ENCODE results near the gene PRDM16.

GRCh38 chr1:3293563-3294080 lies 224.6 kb downstream of the PRDM16 start:
- no peak for TF ChIP-seq PATZ1 (CRISPR knock-in tag; IDR thresholded peaks at IDR 0.05; ENCODE audit: borderline replicate concordance)
- TF ChIP-seq, protein P1, sequence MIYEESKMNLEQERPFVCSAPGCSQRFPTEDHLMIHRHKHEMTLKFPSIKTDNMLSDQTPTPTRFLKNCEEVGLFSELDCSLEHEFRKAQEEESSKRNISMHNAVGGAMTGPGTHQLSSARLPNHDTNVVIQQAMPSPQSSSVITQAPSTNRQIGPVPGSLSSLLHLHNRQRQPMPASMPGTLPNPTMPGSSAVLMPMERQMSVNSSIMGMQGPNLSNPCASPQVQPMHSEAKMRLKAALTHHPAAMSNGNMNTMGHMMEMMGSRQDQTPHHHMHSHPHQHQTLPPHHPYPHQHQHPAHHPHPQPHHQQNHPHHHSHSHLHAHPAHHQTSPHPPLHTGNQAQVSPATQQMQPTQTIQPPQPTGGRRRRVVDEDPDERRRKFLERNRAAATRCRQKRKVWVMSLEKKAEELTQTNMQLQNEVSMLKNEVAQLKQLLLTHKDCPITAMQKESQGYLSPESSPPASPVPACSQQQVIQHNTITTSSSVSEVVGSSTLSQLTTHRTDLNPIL (CRISPR knock-in tag; IDR thresholded peaks at IDR 0.05; ENCODE audit: low read depth), result no peak
- no peak for TF ChIP-seq ZNF70 (CRISPR knock-in tag; IDR thresholded peaks at IDR 0.05)
- TF ChIP-seq ZNF8 (CRISPR knock-in tag; IDR thresholded peaks at IDR 0.05), result no peak
- TF ChIP-seq ZFP3 (CRISPR knock-in tag; IDR thresholded peaks at IDR 0.05), result no peak
- TF ChIP-seq PPARA (CRISPR knock-in tag; IDR thresholded peaks at IDR 0.05; ENCODE audit: borderline replicate concordance), result no peak
- no peak for TF ChIP-seq GLIS3 (CRISPR knock-in tag; IDR thresholded peaks at IDR 0.05)
- no peak for TF ChIP-seq TCF4 (CRISPR knock-in tag; IDR thresholded peaks at IDR 0.05; ENCODE audit: borderline replicate concordance)
- no peak for TF ChIP-seq ZFP30 (CRISPR knock-in tag; IDR thresholded peaks at IDR 0.05)
